ENCODE results near the gene MMD2.

The MMD2 gene

DNA sequence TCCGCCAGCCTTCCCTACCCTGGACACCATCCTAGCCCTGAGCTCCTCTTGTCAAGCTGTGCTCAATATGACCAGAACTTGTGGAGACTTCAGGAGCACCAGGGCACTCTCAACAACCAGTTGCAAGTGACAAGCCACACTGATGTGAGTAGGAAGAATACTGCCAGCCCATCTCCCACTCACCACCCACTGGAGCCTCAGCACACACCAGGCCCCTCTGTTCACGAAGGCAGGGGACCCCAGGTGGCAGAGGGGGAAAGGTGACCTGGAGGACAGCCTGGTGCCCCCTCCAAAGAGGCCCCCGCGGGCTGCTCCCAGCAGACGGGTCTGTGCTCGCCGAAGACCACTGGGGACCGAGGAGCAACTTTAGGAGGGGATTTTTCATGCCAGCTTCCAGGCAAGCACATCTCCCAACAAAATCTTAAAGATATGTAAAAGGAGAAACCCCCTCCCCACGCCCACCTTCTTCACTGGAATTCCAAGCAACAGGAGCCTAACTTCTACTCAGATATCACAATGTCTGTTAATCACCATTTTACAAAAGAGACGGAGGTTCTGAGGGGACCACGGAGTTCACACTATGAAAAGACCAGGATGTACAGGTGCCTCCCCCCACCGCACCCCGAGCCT, 1.0 kb downstream of the MMD2 start:
- no peak for DNase-seq (ENCODE audit: low read depth)

DNA sequence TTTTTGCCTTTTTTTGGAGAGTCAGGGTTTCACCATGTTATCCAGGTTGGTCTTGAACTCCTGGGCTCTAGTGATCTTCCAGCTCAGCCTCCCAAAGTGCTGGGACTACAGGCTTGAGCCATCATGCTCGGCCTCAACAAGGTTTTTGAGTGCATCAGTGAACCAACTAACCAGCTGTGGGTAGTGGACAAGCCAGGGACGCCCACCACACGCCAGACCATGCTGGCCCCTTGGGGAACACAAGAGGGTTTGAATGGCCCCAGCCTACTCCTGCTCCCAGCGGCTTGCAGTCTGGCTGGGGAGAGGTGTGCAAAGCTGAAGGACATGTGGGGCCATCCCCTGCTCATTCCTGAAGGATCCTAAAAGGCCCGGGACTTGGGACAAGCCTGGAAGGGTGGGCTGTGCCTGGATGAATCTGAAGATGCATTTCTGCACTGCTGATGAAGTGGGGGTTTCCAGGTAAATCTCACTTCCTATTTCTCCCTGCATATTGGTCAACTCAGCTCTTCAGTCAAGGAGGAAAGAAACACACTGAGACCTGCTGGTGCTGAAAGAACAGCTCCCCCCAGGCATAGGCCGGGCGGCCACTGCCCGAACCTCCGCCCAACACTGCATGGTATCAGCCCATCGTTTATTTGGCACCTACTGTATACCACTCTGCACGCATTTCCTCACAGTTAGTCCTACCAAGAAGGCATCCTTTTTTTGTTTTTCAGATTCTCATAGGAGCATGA, 6.9 kb downstream of the MMD2 start:
- no peak for DNase-seq (ENCODE audit: low read depth)

GRCh38 chr7:4951304-4951703, 7.7 kb downstream of the MMD2 start:
- no peak for DNase-seq (ENCODE audit: low read depth)

GRCh38 chr7:4948402-4948801, 10.6 kb downstream of the MMD2 start:
- no peak for DNase-seq (ENCODE audit: low read depth)

DNA sequence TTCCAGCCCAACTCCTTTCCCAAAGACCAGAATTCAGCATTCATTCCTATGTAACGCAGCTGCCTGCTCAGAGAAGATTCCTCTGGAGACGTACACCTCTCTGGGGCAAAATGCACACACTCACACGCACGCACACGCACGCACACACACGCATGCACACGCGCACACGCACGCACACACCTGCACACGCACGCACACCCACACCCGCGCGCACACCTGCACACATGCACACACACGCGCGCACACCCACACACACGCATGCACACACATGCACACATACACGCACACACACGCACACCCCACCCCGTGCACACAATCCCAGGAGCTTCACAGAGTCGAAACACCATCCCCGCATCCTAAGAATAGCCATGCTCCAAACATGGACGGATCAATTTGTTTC, 13.0 kb downstream of the MMD2 start:
- no peak for DNase-seq (ENCODE audit: low read depth)

DNA sequence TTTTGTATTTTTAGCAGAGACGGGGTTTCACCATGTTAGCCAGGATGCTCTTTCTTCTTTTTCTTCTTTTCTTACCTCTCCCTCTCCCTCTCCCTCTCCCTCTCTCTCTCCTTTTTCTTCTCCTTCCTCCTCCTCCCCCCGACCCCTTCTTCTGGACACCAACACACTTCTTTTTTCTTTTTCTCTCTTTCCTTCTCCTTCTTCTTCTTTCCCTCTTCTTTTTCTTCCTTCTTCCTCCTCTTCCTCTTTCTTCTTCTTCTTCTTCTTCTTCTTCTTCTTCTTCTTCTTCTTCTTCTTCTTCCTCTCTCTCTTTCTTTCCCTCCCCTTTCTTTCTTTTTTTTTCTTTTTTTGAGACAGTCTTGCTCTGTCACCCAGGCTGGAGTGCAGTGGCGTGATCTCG, 14.0 kb downstream of the MMD2 start:
- no peak for DNase-seq (ENCODE audit: low read depth)

GRCh38 chr7:4943297-4943696, 15.7 kb downstream of the MMD2 start:
- no peak for DNase-seq (ENCODE audit: low read depth)

DNA sequence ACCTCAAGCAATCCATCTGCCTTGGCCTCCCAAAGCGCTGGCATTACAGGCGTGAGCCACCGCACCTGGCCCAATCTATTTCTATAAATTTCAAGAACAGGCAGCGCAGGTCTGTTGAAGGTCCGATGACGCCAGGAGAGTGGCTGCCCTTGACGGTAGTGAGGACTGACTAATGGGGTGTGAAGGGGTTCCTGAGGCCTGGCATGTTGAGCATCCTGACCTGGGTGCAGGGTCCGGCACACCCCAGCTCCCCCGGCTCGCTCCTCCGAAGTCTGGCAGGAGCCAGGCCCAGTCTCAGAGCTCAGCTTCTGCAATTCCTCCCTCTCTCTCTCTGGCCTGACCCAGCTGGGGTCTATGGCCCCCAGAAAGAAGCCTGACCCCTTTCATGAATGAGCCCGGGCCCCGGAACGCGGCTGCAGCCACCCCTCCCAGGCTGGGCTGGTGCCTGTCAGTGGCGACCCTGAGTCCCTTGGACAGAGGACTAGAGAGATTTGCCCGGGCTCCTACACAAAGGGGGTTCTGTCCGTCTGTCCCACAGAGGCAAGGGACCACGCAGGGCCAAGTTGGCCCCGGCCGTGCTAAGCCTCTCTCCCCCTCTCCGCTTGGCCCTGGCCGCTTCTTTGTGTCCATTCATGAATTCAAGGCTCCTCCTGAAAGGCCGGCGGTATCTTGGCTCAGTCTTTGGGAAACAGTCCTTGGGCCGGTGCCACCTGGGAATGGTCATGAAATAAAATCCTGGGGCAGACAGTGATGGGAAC, 18.8 kb downstream of the MMD2 start:
- no peak for DNase-seq (ENCODE audit: low read depth)

DNA sequence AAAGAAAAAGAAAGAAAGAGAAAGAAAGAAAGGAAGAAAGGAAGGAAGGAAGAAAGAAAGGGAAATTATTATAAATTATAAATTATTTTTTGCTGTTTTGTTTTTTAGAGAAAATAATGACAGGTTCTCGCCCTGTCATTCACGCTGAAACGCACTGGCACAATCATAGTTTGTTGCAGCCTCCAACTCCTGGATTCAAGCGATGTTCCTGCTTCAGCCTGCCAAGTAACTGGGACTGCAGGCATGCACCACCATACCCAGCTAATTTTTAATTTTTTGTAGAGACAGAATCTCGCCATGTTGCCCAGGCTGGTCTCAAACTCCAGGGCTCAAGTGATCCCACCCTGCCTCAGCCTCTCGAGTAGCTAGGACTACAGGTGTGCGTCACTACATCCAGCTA, 21.6 kb downstream of the MMD2 start:
- no peak for DNase-seq (ENCODE audit: low read depth)

DNA sequence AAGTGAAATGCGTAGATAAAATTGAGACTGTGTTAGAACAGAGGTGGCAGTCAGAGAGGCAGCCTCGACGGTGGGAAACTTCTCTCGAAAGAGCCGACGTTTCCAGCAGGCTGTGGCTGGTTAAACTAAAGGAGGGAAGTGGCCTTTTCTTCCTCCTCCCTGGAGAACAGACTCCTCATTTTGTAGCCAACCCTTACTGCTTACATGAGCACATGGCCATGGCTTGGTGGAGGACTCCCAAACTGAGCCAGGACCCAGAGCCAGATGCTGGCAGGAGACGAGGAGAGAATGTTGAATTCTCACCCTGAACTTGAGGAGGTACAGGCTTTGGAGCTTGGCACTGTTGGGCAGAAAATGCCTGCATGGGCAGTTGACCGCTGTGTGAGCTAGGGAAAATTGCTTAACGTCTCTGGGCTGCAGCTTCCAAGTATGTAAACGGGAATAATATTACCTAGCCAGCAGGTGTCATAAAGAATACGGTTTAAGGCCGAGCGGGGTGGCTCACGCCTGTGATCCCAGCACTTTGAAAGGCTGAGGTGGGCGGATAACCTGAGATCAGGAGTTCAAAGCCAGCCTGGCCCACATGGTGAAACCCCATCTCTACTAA, 24.5 kb downstream of the MMD2 start:
- DNase-seq (ENCODE audit: low read depth) = no peak

- no peak for DNase-seq (ENCODE audit: low read depth)
Measured at GRCh38 chr7:4931943-4932342, 27.0 kb downstream of the MMD2 start.

- DNase-seq (ENCODE audit: low read depth) = no peak
Measured at GRCh38 chr7:4929005-4929404, 30.0 kb downstream of the MMD2 start.

DNA sequence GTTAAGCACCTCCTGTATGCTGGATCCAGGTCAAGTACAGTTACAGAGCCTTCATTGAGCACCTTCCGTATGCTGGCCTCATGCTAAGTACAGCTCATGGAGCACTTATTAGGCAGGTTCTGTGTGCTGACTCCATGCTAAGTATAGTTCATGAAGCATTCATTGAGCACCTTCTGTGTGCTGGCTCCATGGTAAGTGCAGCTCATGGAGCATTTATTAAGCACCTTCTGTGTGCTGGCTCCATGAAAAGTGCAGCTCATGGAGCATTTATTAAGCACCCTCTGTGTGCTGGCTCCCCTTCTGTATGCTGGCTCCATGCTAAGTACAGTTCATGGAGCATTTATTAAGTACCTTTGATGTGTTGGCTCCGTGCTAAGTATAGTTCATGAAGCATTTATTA, 30.5 kb downstream of the MMD2 start:
- DNase-seq (ENCODE audit: low read depth) = no peak

GRCh38 chr7:4919969-4920766, 38.8 kb downstream of the MMD2 start:
- no peak for DNase-seq (ENCODE audit: low read depth)

GRCh38 chr7:4916113-4916512, 42.9 kb downstream of the MMD2 start:
- DNase-seq (ENCODE audit: low read depth) = no peak

DNA sequence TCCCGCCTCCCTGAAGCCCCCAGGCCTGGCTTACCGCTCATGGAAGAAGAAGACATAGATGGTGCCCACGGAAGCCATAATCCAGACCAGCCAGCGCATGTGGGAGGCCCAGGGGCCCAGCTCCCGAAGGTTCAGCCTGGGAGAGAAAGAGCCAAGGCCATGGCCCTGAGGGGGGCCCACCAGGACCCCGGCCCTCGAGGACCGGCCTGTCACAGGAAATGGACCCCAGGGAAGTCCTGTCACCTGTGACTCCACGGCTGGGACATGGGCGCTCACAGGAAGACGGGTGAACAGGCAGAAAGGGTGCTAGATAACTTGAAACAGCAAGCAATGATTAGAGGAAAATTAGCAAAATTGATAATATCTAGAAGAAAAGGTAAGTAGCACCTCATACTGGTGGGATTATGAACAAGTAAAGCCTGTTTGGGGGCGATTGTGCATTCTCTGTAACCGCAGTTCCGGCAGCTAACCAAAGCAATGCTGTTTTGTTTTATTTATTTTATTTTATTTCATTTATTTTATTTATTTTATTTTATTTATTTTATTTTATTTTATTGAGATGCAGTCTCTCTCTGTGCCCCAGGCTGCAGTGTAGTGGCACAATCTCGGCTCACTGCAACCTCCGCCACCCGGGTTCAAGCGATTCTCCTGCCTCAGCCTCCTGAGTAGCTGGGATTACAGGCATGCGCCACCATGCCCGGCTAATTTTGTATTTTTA, 47.7 kb downstream of the MMD2 start:
- DNase-seq (ENCODE audit: low read depth) = no peak

DNA sequence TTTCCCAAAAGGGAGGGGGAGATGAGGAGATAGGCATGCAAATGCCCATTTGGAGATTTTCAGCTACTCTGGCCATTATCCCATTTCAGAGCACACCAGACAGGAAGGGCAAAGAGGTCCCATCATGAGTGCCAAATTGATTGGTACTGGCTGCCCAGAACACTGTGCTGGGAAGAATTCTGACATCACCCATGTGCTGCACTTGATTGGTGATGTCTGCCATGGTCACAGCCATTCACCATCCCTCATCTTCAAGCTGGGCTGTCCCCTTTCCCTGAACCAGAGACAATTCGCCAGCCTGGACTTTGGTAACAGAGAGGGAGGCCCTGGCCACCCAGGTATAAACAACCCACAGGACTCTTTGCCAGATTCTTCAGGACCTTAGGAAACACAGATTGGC, 52.3 kb downstream of the MMD2 start:
- no peak for DNase-seq (ENCODE audit: low read depth)

DNA sequence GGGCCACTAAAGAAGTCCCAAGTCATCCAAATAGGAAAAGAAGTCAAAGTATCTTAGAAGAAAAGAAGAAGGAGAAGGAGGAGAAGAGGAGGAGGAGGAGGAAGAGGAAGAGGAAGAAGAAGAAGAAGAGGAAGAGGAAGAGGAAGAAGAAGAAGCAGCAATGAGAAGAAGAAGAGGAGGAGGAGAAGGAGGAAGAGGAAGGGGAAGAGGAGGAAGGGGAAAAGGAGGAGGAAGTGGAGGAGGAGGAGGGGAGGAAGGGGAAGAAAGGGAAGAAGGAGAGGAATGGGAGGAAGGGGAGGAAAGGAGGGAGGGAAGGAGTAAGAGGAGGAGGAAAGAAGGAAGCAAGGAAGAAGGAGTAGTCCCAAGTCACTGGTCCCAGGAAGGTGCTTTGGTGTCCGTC, 53.8 kb downstream of the MMD2 start:
- DNase-seq (ENCODE audit: low read depth) = no peak

GRCh38 chr7:4904346-4904745, 54.6 kb downstream of the MMD2 start:
- DNase-seq (ENCODE audit: low read depth) = no peak

- no peak for DNase-seq (ENCODE audit: low read depth)
Measured at GRCh38 chr7:4895766-4896165, 63.2 kb downstream of the MMD2 start.

GRCh38 chr7:4894482-4894881, 64.5 kb downstream of the MMD2 start:
- no peak for DNase-seq (ENCODE audit: low read depth)

Measured in HS-5 (cell line).